Lower leg skin (tissue), 4 donors: ENCODE measurements around the gene MOCS1. TPM values are rescaled to one million over a fixed set of nuclear protein-coding genes. Genes with fewer than 3 reads are reported as not detected.

ENCODE experiments used
- DNase-seq, 2 donors: peaks; one replicate each; pipeline ENCODE4 v3.0.0-alpha.2; 2019; ENCODE audit warnings: low spot score in 2 of 2
- H3K4me3 ChIP-seq: fragments of 200-600 bp; sonication (generic); 2 replicates; pipeline ENCODE4 v1.5.1; 2017; ENCODE audit warnings: mild to moderate bottlenecking, low read depth; ENCODE audit not compliant: poor library complexity, severe bottlenecking
- POLR2A ChIP-seq, 2 donors: fragments of 450-650 bp; IDR thresholded peaks; one replicate each; pipeline ENCODE4 v1.6.1; 2016 to 2017; ENCODE audit warnings: antibody characterized with exemption in 2 of 2, mild to moderate bottlenecking in 1 of 2, moderate library complexity in 1 of 2
- WGBS, 2 donors: methylation state at CpG; one replicate each; pipeline ENCODE4 v1.1.5; 2018; 5-methylcytosine and 5-hydroxymethylcytosine counted together
- intact Hi-C: fragments of 100-400 bp; cut with DNase I; formaldehyde crosslinking; loops from one replicate; pipeline ENCODE4 v1.15.0; 2023; ENCODE audit warnings: low total_unique reads
- total RNA-seq, 4 donors: library from RNA; depleted of rRNA; stranded (reverse); fragments of >200 nt; gene quantifications; one replicate each; pipeline ENCODE4 v1.1.0, GENCODE V29; 2016
- TF ChIP-seq, protein P1 (sequence below), 3 donors: fragments of 450-650 bp; IDR thresholded peaks; one replicate each; pipeline ENCODE4 v1.5.1; 2016; ENCODE audit warnings: antibody characterized with exemption in 3 of 3, mild to moderate bottlenecking in 3 of 3, moderate library complexity in 2 of 3

Gene MOCS1
- total RNA-seq, 4 donors from 2014 or later: 4.8 to 18.7 (median 10.5) TPM

GRCh38 chr6:39941138-39941537 is 6.9 kb upstream of the MOCS1 start:
- 89 to 93% methylated on average over 6 of the region's 6 CpGs for WGBS, 2 donors
- no peak for DNase-seq
- intact Hi-C loops: no loop called here
- no peak overlapping the region for H3K4me3 ChIP-seq
- TF ChIP-seq, protein P1, sequence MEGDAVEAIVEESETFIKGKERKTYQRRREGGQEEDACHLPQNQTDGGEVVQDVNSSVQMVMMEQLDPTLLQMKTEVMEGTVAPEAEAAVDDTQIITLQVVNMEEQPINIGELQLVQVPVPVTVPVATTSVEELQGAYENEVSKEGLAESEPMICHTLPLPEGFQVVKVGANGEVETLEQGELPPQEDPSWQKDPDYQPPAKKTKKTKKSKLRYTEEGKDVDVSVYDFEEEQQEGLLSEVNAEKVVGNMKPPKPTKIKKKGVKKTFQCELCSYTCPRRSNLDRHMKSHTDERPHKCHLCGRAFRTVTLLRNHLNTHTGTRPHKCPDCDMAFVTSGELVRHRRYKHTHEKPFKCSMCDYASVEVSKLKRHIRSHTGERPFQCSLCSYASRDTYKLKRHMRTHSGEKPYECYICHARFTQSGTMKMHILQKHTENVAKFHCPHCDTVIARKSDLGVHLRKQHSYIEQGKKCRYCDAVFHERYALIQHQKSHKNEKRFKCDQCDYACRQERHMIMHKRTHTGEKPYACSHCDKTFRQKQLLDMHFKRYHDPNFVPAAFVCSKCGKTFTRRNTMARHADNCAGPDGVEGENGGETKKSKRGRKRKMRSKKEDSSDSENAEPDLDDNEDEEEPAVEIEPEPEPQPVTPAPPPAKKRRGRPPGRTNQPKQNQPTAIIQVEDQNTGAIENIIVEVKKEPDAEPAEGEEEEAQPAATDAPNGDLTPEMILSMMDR (IDR thresholded peaks at IDR 0.05): no peak
- TF ChIP-seq POLR2A (IDR thresholded peaks at IDR 0.05): no peak

DNA sequence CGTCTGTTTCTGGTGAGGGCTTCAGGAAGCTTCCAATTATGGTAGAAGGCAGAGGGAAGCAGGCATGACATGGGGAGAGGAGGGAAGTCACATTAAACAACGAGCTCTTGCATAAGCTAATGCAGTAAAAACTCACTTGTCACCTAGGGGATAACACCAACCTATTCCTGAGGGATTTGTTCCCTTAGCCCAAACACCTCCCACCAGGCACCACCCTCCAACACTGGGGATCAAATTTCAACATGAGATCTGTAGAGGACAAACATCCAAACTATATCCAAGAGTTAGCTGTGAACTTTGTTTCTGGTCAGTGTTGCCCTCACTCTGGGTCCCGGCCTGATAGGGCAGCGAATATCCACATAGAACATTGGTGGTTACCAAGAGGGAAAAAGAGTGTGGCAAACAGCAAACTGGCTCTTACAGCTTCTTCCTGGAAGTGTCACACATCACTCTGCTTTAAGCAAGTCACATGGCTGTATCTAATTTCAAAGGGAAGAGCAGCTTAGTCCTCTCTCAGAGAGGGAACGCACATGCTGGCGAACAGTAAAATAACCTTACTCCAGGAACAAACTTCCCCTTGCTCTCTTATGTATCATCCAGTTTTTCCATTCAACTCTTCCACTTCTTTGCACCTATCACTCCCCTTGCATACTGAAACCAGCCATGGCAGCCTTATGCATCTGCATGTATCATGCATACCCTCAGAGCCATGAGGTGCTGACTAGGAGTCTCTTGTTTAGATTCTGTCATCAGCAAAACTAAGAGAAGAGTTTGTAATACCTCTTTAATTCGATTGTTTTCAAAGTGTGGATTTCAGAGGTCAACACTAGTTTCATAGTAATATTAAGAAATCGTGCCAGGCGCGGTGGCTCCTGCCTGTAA is 4.8 kb upstream of the MOCS1 start:
- intact Hi-C loops: no loop called here
- no peak overlapping the region for H3K4me3 ChIP-seq
- no peak for DNase-seq
- TF ChIP-seq POLR2A (IDR thresholded peaks at IDR 0.05): no peak
- TF ChIP-seq, protein P1 (IDR thresholded peaks at IDR 0.05): no peak
- WGBS, 2 donors: 73 to 74% methylated on average over 10 of the region's 10 CpGs

GRCh38 chr6:39937686-39938333 is 3.5 kb upstream of the MOCS1 start:
- intact Hi-C loops: no loop called here
- TF ChIP-seq, protein P1 (IDR thresholded peaks at IDR 0.05): no peak
- TF ChIP-seq POLR2A (IDR thresholded peaks at IDR 0.05): no peak
- DNase-seq: no peak
- no peak overlapping the region for H3K4me3 ChIP-seq
- 77 to 86% methylated on average over 3 of the region's 3 CpGs for WGBS, 2 donors

- TF ChIP-seq POLR2A (IDR thresholded peaks at IDR 0.05): no peak
- no peak overlapping the region for H3K4me3 ChIP-seq
- 94 to 100% methylated on average over 1 of the region's 1 CpG for WGBS, 2 donors
- no peak for DNase-seq
- intact Hi-C loops: no loop called here
Observed at GRCh38 chr6:39936857-39937256, 2.6 kb upstream of the MOCS1 start.

GRCh38 chr6:39935241-39935640 is 979 bp upstream of the MOCS1 start:
- no peak overlapping the region for H3K4me3 ChIP-seq
- WGBS, 2 donors: 62 to 69% methylated on average over 2 of the region's 2 CpGs
- intact Hi-C loops: no loop called here
- no peak for DNase-seq
- TF ChIP-seq, protein P1 (IDR thresholded peaks at IDR 0.05): no peak
- no peak for TF ChIP-seq POLR2A (IDR thresholded peaks at IDR 0.05)

DNA sequence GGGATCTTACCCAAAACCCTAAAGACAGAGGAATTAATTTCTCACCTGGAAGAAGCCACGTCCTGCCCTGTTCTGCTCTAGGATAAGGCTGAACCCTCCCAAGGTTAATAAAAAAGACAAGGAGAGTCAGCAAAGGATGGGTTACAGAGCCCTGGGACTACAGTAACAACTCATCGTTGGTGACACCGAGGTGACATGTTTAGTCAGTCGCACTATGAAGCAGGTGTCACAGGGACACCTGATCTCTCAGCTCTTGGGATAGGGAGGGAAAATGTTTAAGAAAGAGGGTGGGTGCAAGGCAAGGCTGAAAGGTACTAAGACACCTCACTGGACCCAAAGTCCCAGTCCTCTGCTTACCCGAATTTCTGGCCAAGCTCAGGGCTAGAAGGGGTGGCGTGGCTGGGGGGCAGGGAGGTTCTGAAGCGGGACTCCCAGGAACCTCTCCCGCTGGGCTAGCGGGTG is 562 bp downstream of the MOCS1 start:
- intact Hi-C loops: no loop called here
- H3K4me3 ChIP-seq: peak overlapping the region; percentile 62
- no peak for DNase-seq
- 25 to 27% methylated on average over 9 of the region's 9 CpGs for WGBS, 2 donors
- TF ChIP-seq, protein P1 (IDR thresholded peaks at IDR 0.05): no peak
